ENCODE data around the gene FDPS.
"Not testable (repeated sequence)": the region's sequence is repeated elsewhere in the genome, so short reads cannot be mapped to it uniquely, and the experiment has no call there.

Gene FDPS

DNA sequence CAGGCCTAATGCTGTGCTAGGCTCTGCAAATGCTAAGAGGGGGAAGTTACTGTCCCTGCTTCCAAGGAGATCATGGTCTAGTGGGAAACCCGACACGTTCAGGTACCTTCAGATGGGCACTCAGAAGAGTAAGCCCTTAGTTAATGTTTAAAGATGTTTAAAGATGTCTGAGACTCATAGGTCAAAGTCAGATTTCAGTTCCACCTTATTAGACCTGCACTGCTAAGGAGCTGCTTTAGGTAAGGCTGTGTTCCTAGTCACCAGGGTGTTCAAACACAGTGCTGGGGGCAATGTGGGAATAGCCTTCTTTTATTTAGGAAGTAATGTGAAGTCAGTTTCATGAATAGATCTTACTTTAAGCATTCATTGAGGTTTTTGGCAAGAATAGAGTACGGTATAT, 8.3 kb downstream of the FDPS start:
- FAIRE-seq = no peak
- DNase-seq (ENCODE audit: extremely low spot score, insufficient read length, low read depth) = no peak

DNA sequence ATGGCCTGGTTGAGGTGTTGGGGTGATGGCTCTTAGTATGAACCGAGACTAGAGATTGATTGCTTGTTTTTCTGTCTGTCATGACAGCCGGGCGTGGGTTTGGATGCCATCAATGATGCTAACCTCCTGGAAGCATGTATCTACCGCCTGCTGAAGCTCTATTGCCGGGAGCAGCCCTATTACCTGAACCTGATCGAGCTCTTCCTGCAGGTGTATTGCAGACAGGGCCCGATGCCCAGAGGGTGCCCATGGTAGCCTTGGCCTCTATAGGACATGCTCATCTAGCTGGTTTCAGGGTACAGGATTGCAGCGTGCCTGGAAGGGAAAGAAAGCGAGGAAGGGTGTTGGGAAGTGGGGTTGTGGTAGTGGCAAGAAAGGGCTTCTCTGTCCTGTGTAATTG, 9.4 kb downstream of the FDPS start:
- DNase-seq (ENCODE audit: extremely low spot score, insufficient read length, low read depth) = no peak
- no peak for FAIRE-seq

DNA sequence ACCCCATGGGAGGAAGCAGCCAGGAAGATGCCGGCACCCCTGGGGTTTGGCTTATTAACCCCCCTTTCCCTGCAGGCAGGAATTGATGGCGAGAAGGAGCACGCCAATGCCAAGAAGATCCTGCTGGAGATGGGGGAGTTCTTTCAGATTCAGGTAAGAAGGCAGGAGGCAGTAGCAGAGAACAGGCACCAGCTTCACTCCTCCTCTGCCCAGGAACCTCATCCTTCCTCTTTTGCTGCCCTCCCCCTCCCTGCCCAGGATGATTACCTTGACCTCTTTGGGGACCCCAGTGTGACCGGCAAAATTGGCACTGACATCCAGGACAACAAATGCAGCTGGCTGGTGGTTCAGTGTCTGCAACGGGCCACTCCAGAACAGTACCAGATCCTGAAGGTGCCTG, 10.9 kb downstream of the FDPS start:
- DNase-seq (ENCODE audit: extremely low spot score, insufficient read length, low read depth) = no peak
- FAIRE-seq = no peak

DNA sequence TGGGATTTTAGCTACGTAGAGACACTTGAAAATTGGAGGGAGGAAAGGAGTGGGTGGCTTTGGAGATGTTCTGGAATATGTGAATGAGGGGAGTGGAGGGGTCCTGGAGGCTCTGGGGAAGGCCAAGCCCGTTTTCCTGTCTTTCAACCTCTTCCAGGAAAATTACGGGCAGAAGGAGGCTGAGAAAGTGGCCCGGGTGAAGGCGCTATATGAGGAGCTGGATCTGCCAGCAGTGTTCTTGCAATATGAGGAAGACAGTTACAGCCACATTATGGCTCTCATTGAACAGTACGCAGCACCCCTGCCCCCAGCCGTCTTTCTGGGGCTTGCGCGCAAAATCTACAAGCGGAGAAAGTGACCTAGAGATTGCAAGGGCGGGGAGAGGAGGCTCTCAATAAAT, 11.6 kb downstream of the FDPS start:
- FAIRE-seq = no peak
- DNase-seq (ENCODE audit: extremely low spot score, insufficient read length, low read depth) = no peak

- FAIRE-seq (no peak), DNase-seq (ENCODE audit: extremely low spot score, insufficient read length, low read depth) (no peak)
These were observed 12.3 kb downstream of the FDPS start, which contains the start of gene RUSC1 for GRCh38 chr1:155320661-155321617. Gene RUSC1 (plus strand): TSS chr1:155320894. CDS start chr1:155321774, 880 bp downstream.

- FAIRE-seq (no peak), DNase-seq (ENCODE audit: extremely low spot score, insufficient read length, low read depth) (no peak)
These were observed 13.2 kb downstream of the FDPS start for GRCh38 chr1:155321639-155322503.

DNA sequence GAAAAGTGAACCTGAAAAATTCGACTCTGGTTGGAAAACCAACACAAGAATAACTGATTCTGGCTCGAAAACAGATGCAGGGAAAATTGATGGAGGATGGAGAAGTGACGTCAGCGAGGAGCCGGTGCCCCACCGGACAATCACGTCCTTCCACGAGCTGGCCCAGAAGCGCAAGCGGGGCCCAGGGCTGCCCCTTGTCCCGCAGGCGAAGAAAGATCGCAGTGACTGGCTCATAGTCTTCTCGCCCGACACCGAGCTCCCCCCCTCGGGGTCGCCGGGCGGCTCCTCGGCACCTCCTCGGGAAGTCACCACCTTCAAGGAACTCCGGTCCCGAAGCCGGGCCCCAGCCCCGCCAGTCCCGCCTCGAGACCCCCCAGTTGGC, 13.9 kb downstream of the FDPS start:
- DNase-seq (ENCODE audit: extremely low spot score, insufficient read length, low read depth) = no peak
- FAIRE-seq = no peak

DNA sequence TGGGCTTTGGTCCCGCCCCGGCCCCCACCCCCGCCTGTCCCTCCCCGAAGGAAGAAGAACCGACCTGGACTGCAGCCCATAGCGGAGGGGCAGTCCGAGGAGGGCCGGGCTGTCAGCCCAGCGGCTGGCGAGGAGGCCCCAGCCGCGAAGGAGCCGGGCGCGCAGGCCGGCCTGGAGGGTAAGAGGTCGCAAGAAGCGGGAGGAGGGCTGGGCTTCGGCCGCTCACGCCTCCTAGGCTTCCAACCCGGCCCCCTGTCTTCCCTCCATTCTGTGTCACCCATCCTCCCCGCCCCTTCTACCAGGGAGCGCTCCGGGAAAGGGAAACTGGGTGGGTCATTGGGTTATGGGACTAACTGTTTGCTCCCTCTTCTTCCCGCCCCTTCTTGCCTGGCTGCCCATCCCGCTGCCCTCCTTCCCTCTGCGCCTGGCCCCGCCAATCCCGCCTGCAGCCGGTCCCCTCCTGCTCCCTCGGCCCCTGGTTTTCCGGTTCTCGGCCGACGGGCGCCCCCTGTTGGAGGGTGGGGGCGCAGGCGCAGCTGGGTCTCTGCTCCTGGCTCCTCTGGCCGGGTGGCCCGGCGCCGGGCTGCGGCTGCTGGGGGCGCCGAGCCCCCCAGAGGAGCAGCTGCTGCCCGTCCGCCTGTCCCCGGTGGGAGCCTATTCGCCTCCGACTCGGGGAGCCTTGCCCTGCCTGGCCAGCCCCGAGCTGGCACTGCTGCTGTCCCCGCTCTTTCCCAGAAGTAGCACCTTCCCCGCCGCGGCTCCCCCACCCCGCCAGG, 14.5 kb downstream of the FDPS start:
- FAIRE-seq = peak; percentile 72
- peak; percentile 68 for DNase-seq (ENCODE audit: extremely low spot score, insufficient read length, low read depth)

GRCh38 chr1:155323729-155324036, 15.0 kb downstream of the FDPS start:
- FAIRE-seq (no peak), DNase-seq (ENCODE audit: extremely low spot score, insufficient read length, low read depth) (peak; percentile 71)

DNA sequence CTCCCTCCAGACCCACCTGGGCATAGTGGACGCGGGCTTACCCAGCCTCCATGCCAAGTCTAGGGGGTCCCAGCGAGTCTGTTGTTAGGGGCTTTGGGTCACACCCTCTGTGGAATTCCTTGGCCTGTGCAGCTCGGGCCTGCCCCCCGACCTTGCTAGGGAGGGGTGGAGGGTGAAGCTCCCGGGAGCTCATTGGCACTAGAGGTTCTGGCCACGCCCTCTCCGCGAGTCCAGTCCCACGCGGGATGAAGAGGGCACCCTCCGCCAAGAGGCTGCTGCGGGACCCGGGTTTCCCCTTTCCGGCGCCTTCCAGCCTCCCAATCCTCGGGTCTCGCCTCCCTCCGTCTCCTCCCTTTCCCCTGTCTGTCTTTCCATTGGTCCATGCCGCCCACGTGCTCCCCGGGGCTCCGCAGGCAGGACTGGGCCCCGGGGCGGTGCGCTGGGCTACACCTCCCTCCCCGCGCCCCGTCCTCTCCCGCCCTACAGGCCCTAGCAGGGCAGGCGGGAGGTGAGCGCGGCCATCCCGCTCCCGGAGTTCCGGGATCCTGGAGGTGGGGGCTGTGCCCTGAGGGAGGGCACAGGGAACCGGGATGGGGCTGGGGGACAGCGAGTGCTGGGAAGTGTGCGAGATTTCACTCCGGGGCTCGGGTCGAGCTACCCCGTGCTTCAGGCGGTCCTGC, 15.5 kb downstream of the FDPS start:
- DNase-seq (ENCODE audit: extremely low spot score, insufficient read length, low read depth) (peak; percentile 92), FAIRE-seq (peak; percentile 97)

DNA sequence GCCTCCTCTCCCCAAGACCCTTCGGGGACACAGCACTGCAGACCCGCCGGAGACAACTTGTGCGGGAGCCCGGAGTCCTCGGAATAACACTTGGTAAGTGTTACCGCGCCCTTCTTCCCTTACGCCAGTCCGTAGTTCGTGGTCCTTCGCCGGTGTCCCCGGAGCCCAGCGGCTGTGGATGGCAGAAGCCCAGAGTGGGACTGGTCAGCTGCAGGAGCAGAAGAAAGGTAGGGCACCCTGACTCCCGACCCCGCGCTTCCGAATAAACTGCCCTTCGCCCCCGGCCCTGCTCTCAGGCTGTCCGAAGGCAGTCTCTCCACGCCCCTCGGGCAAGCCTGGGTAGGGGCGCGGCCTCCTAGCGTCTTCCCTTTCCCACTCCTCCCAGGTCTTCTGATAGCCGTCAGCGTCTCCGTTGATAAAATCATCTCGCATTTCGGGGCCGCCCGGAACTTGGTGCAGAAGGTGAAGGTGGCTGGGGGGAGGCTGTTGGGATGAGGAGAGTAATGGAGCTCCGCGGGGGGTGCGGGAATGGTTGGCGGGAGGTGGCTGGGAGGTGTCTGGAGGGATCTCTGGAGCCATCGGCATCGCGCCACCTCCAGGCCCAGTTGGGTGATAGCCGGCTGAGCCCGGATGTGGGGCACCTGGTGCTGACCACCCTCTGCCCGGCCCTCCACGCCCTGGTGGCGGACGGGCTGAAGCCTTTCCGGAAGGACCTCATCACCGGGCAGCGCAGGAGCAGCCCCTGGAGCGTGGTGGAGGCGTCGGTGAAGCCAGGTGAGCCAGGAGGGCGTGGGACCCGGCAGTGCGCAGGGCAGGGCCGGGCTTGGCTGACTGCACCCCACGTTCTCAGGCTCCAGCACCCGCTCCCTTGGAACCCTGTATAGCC, 16.3 kb downstream of the FDPS start:
- FAIRE-seq = no peak

DNA sequence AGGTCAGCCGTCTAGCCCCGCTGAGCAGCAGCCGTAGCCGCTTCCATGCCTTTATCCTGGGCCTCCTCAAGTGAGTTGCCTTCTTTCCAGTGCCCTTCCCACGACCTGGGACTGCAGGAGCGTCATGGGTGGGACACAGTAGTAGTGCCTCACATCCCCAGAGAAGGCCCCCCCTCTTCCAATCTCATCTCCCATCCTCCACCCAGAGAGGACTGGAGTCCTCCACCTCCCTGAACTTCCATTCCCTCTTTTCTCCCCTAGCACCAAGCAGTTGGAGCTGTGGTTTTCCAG, 16.9 kb downstream of the FDPS start:
- FAIRE-seq (no peak), DNase-seq (ENCODE audit: extremely low spot score, insufficient read length, low read depth) (no peak)

More for the DNA sequence above, 16.3 kb downstream of the FDPS start:
- no peak for DNase-seq (ENCODE audit: extremely low spot score, insufficient read length, low read depth)

DNA sequence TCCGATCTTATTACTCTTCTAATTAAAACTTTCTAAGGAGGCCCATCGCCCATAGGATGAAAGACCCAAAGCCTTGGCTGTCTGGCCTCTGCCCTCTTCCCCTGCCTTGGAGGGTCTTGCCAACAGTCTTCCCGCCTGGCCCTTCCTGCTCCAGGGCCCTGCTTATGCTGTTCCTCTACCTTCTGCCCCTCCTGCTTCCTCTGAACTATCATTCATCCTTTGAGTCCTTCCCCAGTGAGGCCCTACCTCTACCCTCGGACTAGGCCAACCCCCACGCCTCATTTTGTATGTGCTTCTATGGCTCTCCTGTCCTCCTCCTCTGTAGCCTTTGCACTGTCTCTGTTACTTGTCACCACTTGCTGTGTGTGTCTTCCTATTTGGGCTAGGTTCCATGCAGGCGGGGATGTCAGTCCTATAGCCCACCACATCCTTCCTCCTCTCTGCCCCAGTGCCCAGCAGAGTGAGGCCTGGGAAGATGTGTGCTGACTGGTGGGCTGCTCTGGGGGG, 17.4 kb downstream of the FDPS start:
- FAIRE-seq (no peak), DNase-seq (ENCODE audit: extremely low spot score, insufficient read length, low read depth) (no peak)

- DNase-seq (ENCODE audit: extremely low spot score, insufficient read length, low read depth) (no peak), FAIRE-seq (no peak)
These were observed 18.0 kb downstream of the FDPS start for GRCh38 chr1:155326631-155327037.

DNA sequence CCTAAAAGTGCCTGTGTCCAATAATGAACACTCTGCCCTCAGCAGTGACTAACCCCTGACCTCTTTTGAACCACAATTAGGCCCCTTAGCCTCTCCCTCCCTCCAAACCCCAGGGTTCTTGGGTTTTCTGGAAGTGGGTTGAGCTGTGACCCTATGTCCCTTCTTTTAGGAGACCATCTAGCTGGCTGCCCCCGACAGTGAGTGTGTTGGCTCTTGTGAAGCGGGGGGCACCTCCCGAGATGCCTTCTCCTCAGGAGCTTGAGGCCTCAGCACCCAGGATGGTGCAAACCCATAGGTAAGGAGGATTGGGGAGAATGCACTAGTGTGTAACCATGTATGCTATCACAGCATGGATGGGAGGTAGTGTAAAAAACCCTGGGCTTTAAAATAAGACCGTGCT, 19.3 kb downstream of the FDPS start:
- DNase-seq (ENCODE audit: extremely low spot score, insufficient read length, low read depth) = no peak
- no peak for FAIRE-seq

GRCh38 chr1:155328856-155329255, 20.2 kb downstream of the FDPS start:
- not testable (repeated sequence) for DNase-seq (ENCODE audit: extremely low spot score, insufficient read length, low read depth); FAIRE-seq

GRCh38 chr1:155329980-155330598, 21.4 kb downstream of the FDPS start:
- DNase-seq (ENCODE audit: extremely low spot score, insufficient read length, low read depth) (no peak), FAIRE-seq (no peak)

- no peak for FAIRE-seq
- DNase-seq (ENCODE audit: extremely low spot score, insufficient read length, low read depth) = no peak
These were observed 26.3 kb downstream of the FDPS start for GRCh38 chr1:155334962-155335361.

All from GM18507 (cell line).